Measurements from ENCODE around the gene NFIX. TPM values are rescaled to one million over a fixed set of nuclear protein-coding genes. Genes with fewer than 3 reads are reported as not detected.

Gene NFIX
- total and polyA plus RNA-seq, 2 experiments from 2014 or later: 0.06 to 0.14 TPM

DNA sequence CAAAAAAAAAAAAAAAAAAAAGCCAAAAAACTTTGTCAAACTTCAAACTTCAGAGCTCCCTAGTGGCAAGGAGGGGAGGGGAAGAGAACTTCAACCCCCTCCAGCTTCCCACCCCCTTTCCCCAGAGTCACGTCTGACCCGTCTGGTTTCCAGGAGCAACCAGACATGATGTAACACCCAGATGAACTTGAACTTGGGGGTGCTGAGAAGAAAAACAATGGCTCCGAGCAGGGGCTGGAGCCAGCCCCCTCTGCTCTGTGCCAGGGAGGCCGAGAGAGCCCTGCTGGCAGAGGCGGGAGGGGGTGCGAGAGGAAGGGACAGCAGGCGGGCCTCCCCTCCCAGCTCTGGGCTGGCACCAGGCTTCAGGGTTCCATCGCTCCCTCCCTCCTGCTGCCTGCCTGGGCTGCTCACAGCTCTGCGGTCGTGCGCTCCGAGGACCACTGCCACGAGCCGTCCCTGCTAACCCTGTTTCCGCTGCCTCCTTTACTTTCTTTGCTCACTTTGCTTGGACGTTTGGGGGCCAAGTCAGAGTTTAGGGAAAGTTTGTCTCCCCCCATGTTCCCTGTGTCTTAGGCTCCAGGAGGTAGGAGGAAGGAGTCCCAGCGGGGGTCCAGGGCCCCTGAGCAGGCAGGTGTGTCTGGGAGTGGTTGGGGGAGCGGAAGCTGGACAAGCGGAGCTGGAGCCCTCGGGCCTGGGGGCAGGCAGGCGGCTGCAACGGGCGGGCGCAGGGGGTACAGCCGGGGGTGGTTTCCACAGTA is 96.3 kb downstream of the NFIX start:
- DNase-seq (ENCODE audit: low spot score) (peak; percentile 73), ATAC-seq (peak; percentile 8)
- Mint-ChIP-seq H3K4me3 (peak overlapping the region; percentile 49), H3K9me3 (no peaks in the 10 kb centered on the region), H3K36me3 (ENCODE audit: low read depth) (no peaks in the 10 kb centered on the region), H3K4me1 (peaks cover 38% of the 10 kb centered on the region), H3K27ac (no peak overlapping the region), H3K27me3 (ENCODE audit: insufficient read depth, low read depth, poor library complexity) (peaks cover 44% of the 10 kb centered on the region)
- Histone ChIP-seq H2AFZ (peak overlapping the region; percentile 76; the same call in 1 of the 2 replicates), H3K36me3 (ENCODE audit: insufficient read depth) (no peaks in the 10 kb centered on the region), H3K27ac (ENCODE audit: low read depth) (no peak overlapping the region), H3F3A (replicated peaks; ENCODE audit: low read depth) (peaks cover 22% of the 10 kb centered on the region), H3K9me2 (ENCODE audit: insufficient read depth) (no peaks in the 10 kb centered on the region), H3K4me2 (peak overlapping the region; percentile 79), H3K79me2 (replicated peaks; ENCODE audit: insufficient read depth) (no peaks in the 10 kb centered on the region), H3K4me1 (ENCODE audit: insufficient read depth) (peaks cover 31% of the 10 kb centered on the region), H4K20me1 (replicated peaks; ENCODE audit: insufficient read depth) (no peaks in the 10 kb centered on the region), H3K27me3 (ENCODE audit: insufficient read depth) (peaks cover 39% of the 10 kb centered on the region), H3K4me3 (peak overlapping the region; percentile 44)
- TF ChIP-seq CREB1 (CRISPR knock-in tag; IDR thresholded peaks at IDR 0.05; ENCODE audit: low read depth) (no peak), NANOG (IDR thresholded peaks at IDR 0.05; ENCODE audit: borderline replicate concordance) (no peak), POLR2AphosphoS5 (IDR thresholded peaks at IDR 0.05; ENCODE audit: low read depth) (no peak), STAT1 (IDR thresholded peaks at IDR 0.05; ENCODE audit: unreplicated experiment) (no peak), EZH2phosphoT487 (IDR thresholded peaks at IDR 0.05; ENCODE audit: unreplicated experiment) (no peak), JUNB (IDR thresholded peaks at IDR 0.05; ENCODE audit: unreplicated experiment) (no peak), REST (IDR thresholded peaks at IDR 0.05; ENCODE audit: unreplicated experiment) (no peak), EZH2 (IDR thresholded peaks at IDR 0.05; ENCODE audit: low read depth, unreplicated experiment) (no peak), ZNF331 (CRISPR knock-in tag; IDR thresholded peaks at IDR 0.05; ENCODE audit: low read depth) (no peak), ZNF114 (CRISPR knock-in tag; IDR thresholded peaks at IDR 0.05) (no peak), ZNF462 (CRISPR knock-in tag; IDR thresholded peaks at IDR 0.05) (no peak)
- TF ChIP-seq, protein P1, sequence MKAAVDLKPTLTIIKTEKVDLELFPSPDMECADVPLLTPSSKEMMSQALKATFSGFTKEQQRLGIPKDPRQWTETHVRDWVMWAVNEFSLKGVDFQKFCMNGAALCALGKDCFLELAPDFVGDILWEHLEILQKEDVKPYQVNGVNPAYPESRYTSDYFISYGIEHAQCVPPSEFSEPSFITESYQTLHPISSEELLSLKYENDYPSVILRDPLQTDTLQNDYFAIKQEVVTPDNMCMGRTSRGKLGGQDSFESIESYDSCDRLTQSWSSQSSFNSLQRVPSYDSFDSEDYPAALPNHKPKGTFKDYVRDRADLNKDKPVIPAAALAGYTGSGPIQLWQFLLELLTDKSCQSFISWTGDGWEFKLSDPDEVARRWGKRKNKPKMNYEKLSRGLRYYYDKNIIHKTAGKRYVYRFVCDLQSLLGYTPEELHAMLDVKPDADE (IDR thresholded peaks at IDR 0.05): no peak
- TF ChIP-seq, protein P2, sequence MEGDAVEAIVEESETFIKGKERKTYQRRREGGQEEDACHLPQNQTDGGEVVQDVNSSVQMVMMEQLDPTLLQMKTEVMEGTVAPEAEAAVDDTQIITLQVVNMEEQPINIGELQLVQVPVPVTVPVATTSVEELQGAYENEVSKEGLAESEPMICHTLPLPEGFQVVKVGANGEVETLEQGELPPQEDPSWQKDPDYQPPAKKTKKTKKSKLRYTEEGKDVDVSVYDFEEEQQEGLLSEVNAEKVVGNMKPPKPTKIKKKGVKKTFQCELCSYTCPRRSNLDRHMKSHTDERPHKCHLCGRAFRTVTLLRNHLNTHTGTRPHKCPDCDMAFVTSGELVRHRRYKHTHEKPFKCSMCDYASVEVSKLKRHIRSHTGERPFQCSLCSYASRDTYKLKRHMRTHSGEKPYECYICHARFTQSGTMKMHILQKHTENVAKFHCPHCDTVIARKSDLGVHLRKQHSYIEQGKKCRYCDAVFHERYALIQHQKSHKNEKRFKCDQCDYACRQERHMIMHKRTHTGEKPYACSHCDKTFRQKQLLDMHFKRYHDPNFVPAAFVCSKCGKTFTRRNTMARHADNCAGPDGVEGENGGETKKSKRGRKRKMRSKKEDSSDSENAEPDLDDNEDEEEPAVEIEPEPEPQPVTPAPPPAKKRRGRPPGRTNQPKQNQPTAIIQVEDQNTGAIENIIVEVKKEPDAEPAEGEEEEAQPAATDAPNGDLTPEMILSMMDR (conservative IDR thresholded peaks at IDR 0.05; ENCODE audit: low read depth in 2 of 2): no peak

Data from GM23338 (cell line).